Measurements from ENCODE around the gene ARHGEF4.
"Not testable (repeated sequence)": the region's sequence is repeated elsewhere in the genome, so short reads cannot be mapped to it uniquely, and the experiment has no call there.

ARHGEF4 gene

DNA sequence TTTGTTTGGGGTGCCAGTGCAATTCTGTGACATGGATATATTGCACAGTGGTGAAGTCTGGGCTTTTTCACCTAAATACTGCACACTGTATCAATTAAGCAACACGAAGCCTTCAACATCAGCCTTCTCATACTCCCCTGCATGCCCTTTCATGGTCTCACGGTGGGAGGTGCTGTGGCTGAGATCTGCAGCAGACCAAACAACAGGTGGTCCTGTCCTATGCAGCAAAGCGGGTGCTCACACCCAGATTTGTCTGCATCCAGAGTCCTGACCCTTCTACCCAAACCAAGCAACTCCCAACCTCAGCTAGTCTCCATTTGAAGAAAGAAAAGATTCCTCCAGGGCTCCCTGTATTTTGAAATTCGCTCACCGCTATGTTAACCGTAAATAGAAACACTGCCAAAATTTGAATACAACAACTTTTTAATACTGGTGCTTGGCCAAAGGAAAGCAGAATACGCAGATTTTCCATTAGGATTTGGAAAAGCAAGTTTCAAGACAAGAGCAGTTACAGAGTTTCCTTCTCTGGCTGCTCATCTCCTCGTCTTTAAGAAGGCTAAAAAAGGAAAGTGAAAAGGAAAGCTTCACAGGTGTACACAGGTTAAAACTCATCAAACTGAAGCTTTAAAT is 221.6 kb downstream of the ARHGEF4 start:
- Histone ChIP-seq H3K4me1 (ENCODE audit: insufficient read depth, low read length) (no peaks in the 10 kb centered on the region), H3K9ac (ENCODE audit: low read depth, low read length) (no peak overlapping the region), H3K36me3 (ENCODE audit: insufficient read depth, low read depth, low read length) (peaks cover 94% of the 10 kb centered on the region), H3K4me3 (ENCODE audit: low read length) (no peak overlapping the region), H3K27me3 (ENCODE audit: insufficient read depth, low read length) (no peaks in the 10 kb centered on the region), H3K9me3 (ENCODE audit: insufficient read depth, low read depth, low read length) (no peaks in the 10 kb centered on the region), H3K27ac (ENCODE audit: low read length) (no peak overlapping the region)

DNA sequence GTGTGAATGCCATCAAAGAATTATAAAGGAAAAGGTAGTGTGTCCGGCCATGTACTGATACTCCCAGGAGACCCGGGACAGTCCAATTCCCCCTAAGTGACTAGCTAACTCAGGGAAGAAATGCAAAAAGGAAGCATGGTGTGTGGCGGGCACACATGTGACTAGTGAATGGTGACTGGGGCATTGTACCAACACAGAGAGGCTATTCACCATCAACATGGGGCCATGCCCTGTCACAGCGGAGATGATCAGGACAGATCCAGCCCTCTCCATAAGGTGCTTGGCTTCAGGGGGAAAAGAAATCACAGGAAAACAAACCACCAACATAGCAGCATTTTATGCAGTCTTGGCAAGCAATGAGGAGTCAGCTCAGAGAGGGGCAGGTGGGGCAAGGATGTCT is 222.2 kb downstream of the ARHGEF4 start:
- H3K9me3 ChIP-seq (ENCODE audit: insufficient read depth, low read depth, low read length): no peaks in the 10 kb centered on the region
- no peak overlapping the region for H3K27ac ChIP-seq (ENCODE audit: low read length)
- no peaks in the 10 kb centered on the region for H3K27me3 ChIP-seq (ENCODE audit: insufficient read depth, low read length)
- no peak overlapping the region for H3K9ac ChIP-seq (ENCODE audit: low read depth, low read length)
- peaks cover 90% of the 10 kb centered on the region for H3K36me3 ChIP-seq (ENCODE audit: insufficient read depth, low read depth, low read length)
- no peak overlapping the region for H3K4me3 ChIP-seq (ENCODE audit: low read length)
- H3K4me1 ChIP-seq (ENCODE audit: insufficient read depth, low read length): no peaks in the 10 kb centered on the region

GRCh38 chr2:131063501-131064283 is 227.0 kb downstream of the ARHGEF4 start:
- H3K9me3 ChIP-seq (ENCODE audit: insufficient read depth, low read depth, low read length): no peaks in the 10 kb centered on the region
- H3K4me3 ChIP-seq (ENCODE audit: low read length): no peak overlapping the region
- no peaks in the 10 kb centered on the region; the same call in 1 of the 2 replicates for H3K4me1 ChIP-seq (ENCODE audit: insufficient read depth, low read length)
- H3K36me3 ChIP-seq (ENCODE audit: insufficient read depth, low read depth, low read length): peaks cover 82% of the 10 kb centered on the region
- H3K27ac ChIP-seq (ENCODE audit: low read length): no peak overlapping the region
- H3K9ac ChIP-seq (ENCODE audit: low read depth, low read length): 0 out of 2 replicates have a peak overlapping the region, but pooled peaks have one; percentile 27
- no peaks in the 10 kb centered on the region for H3K27me3 ChIP-seq (ENCODE audit: insufficient read depth, low read length)

DNA sequence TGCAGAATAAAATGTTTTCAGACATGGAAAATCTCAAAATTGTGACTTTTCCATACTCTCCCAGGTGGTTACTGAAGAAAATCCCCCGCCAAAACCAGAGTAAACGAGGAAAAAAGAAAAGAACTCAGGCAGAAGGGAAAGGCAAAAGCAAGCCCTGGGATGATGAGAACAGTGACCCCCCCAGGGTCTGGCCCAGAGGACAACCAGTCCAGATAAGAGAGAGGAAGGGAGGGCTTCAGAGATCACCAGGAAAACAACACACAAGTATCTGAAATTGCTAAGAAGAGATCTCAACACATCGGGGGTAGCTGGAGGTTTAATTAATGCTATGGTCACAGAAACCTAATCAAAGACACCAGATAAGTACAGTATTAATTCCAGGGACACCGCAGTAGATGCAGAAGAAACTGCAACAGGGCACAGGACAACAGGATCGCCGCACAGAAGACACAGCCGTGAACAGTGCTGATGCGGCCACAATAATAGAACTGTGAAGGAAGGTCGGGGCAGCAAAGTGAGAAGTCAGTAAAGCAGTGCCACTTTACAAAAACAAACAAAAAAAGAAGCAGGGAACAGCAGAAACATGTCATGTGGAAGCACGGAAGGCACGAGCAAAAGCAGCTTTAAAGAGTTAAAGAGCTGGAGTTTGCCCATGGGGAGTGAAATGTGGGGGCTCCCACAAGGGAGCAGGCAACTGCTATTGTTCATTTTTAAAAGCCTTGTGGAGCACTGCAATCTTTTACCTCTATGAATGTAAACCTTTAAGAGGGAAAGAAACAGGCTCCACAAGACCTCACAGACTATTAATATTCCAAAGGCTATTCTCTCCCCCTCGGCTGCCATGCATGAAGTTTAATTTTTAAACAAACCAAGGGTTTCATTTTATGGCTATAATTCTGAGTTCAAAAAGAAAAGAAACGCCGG is 228.1 kb downstream of the ARHGEF4 start:
- no peak overlapping the region for H3K4me3 ChIP-seq (ENCODE audit: low read length)
- peaks cover 77% of the 10 kb centered on the region for H3K36me3 ChIP-seq (ENCODE audit: insufficient read depth, low read depth, low read length)
- H3K4me1 ChIP-seq (ENCODE audit: insufficient read depth, low read length): no peaks in the 10 kb centered on the region; the same call in 1 of the 2 replicates
- H3K27me3 ChIP-seq (ENCODE audit: insufficient read depth, low read length): no peaks in the 10 kb centered on the region
- no peak overlapping the region for H3K9ac ChIP-seq (ENCODE audit: low read depth, low read length)
- H3K9me3 ChIP-seq (ENCODE audit: insufficient read depth, low read depth, low read length): no peaks in the 10 kb centered on the region
- H3K27ac ChIP-seq (ENCODE audit: low read length): no peak overlapping the region

DNA sequence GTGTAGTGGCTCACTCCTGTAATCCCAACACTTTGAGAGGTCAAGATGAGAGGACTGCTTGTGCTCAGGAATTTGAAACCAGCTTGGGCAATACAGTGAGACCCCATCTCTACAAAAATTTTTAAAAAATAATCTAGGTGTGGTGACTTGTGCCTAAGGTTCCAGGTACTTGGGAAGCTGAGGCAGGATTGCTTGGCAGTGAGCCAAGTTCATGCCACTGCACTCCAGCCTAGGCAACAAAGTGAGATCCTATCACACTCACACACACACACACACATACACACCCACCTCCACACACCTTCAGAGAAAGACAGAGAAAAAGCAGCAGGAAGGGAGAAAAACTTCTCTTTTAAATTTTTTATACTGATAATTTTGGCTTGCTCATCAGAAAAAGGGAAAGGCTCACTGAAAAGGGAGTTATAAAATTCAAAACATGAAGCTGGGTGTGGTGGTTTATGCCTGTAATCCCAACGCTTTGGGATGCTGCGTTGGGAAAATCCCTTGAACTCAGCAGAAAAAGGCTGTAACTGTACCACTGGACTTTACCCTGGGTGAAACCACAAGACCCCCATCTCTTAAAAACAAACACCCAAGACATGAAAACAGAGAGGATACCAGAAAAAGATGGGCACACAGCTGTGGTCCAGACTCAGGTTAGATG is 230.9 kb downstream of the ARHGEF4 start:
- H3K36me3 ChIP-seq (ENCODE audit: insufficient read depth, low read depth, low read length): peaks cover 78% of the 10 kb centered on the region
- no peaks in the 10 kb centered on the region; the same call in 1 of the 2 replicates for H3K4me1 ChIP-seq (ENCODE audit: insufficient read depth, low read length)
- no peaks in the 10 kb centered on the region for H3K27me3 ChIP-seq (ENCODE audit: insufficient read depth, low read length)
- no peaks in the 10 kb centered on the region for H3K9me3 ChIP-seq (ENCODE audit: insufficient read depth, low read depth, low read length)
- no peak overlapping the region for H3K4me3 ChIP-seq (ENCODE audit: low read length)
- no peak overlapping the region for H3K9ac ChIP-seq (ENCODE audit: low read depth, low read length)
- no peak overlapping the region for H3K27ac ChIP-seq (ENCODE audit: low read length)

DNA sequence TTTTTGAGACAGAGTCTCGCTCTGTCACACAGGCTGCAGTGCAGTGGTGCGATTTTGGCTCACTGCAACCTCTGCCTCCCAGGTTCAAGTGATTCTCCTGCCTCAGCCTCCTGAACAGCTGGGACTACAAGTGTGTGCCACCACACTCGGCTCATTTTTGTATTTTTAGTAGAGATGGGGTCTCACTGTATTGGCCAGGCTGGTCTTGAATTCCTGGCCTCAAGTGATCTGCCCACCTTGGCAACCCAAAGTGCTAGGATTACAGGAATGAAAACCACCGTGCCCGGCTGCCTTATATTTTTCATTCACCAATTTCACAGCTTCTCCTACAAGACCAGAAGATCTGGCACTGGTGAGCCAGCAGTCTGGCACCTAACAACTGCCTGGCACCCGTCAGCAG is 231.5 kb downstream of the ARHGEF4 start:
- H3K9ac ChIP-seq (ENCODE audit: low read depth, low read length); H3K27ac ChIP-seq (ENCODE audit: low read length); H3K9me3 ChIP-seq (ENCODE audit: insufficient read depth, low read depth, low read length); H3K27me3 ChIP-seq (ENCODE audit: insufficient read depth, low read length); H3K4me3 ChIP-seq (ENCODE audit: low read length); H3K4me1 ChIP-seq (ENCODE audit: insufficient read depth, low read length): not testable (repeated sequence)
- H3K36me3 ChIP-seq (ENCODE audit: insufficient read depth, low read depth, low read length): peaks cover 78% of the 10 kb centered on the region

GRCh38 chr2:131075578-131075977 is 238.9 kb downstream of the ARHGEF4 start:
- H3K27ac ChIP-seq (ENCODE audit: low read length); H3K27me3 ChIP-seq (ENCODE audit: insufficient read depth, low read length); H3K4me3 ChIP-seq (ENCODE audit: low read length); H3K9me3 ChIP-seq (ENCODE audit: insufficient read depth, low read depth, low read length); H3K9ac ChIP-seq (ENCODE audit: low read depth, low read length); H3K4me1 ChIP-seq (ENCODE audit: insufficient read depth, low read length): not testable (repeated sequence)
- H3K36me3 ChIP-seq (ENCODE audit: insufficient read depth, low read depth, low read length): peaks cover 93% of the 10 kb centered on the region

DNA sequence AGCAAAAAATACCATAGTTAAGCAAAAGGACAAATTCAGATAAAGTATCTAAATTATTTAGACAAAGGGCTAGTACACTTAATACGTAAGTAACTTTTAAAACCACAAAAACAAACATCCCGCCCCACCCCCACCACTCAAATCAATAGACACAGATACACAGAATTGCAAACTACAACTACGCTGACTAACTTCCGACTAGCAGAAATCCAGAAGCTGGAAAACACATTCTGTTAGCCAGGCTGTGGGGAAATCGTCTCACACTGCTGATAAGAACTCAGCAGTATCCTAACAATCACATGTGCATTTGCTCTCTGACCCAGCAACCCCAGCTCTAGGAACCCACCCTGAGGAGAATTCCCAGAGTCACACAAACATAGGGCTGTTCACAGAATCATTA is 240.0 kb downstream of the ARHGEF4 start:
- H3K4me3 ChIP-seq (ENCODE audit: low read length): no peak overlapping the region
- H3K9ac ChIP-seq (ENCODE audit: low read depth, low read length): no peak overlapping the region
- no peak overlapping the region for H3K27ac ChIP-seq (ENCODE audit: low read length)
- H3K4me1 ChIP-seq (ENCODE audit: insufficient read depth, low read length): no peaks in the 10 kb centered on the region
- peaks cover 92% of the 10 kb centered on the region for H3K36me3 ChIP-seq (ENCODE audit: insufficient read depth, low read depth, low read length)
- H3K27me3 ChIP-seq (ENCODE audit: insufficient read depth, low read length): no peaks in the 10 kb centered on the region
- H3K9me3 ChIP-seq (ENCODE audit: insufficient read depth, low read depth, low read length): no peaks in the 10 kb centered on the region

- H3K4me1 ChIP-seq (ENCODE audit: insufficient read depth, low read length): peaks cover 2% of the 10 kb centered on the region; the same call in 1 of the 2 replicates
- H3K27ac ChIP-seq (ENCODE audit: low read length): no peak overlapping the region
- H3K36me3 ChIP-seq (ENCODE audit: insufficient read depth, low read depth, low read length): peaks cover 94% of the 10 kb centered on the region
- H3K27me3 ChIP-seq (ENCODE audit: insufficient read depth, low read length): no peaks in the 10 kb centered on the region
- no peak overlapping the region for H3K4me3 ChIP-seq (ENCODE audit: low read length)
- no peaks in the 10 kb centered on the region for H3K9me3 ChIP-seq (ENCODE audit: insufficient read depth, low read depth, low read length)
- H3K9ac ChIP-seq (ENCODE audit: low read depth, low read length): no peak overlapping the region
Measured at GRCh38 chr2:131077182-131077846, 240.6 kb downstream of the ARHGEF4 start.

- no peaks in the 10 kb centered on the region for H3K9me3 ChIP-seq (ENCODE audit: insufficient read depth, low read depth, low read length)
- H3K4me3 ChIP-seq (ENCODE audit: low read length): no peak overlapping the region
- H3K4me1 ChIP-seq (ENCODE audit: insufficient read depth, low read length): peaks cover 6% of the 10 kb centered on the region; the same call in 1 of the 2 replicates
- H3K27ac ChIP-seq (ENCODE audit: low read length): no peak overlapping the region
- no peak overlapping the region for H3K9ac ChIP-seq (ENCODE audit: low read depth, low read length)
- H3K27me3 ChIP-seq (ENCODE audit: insufficient read depth, low read length): no peaks in the 10 kb centered on the region
- peaks cover 93% of the 10 kb centered on the region for H3K36me3 ChIP-seq (ENCODE audit: insufficient read depth, low read depth, low read length)
Measured at GRCh38 chr2:131077966-131078365, 241.3 kb downstream of the ARHGEF4 start.

GRCh38 chr2:131079931-131080330 is 243.2 kb downstream of the ARHGEF4 start:
- not testable (repeated sequence) for H3K4me1 ChIP-seq (ENCODE audit: insufficient read depth, low read length); H3K27me3 ChIP-seq (ENCODE audit: insufficient read depth, low read length); H3K9me3 ChIP-seq (ENCODE audit: insufficient read depth, low read depth, low read length); H3K9ac ChIP-seq (ENCODE audit: low read depth, low read length); H3K4me3 ChIP-seq (ENCODE audit: low read length); H3K27ac ChIP-seq (ENCODE audit: low read length)
- peaks cover 79% of the 10 kb centered on the region for H3K36me3 ChIP-seq (ENCODE audit: insufficient read depth, low read depth, low read length)

Data from iPS-20b (cell line).